Endometrium (tissue), 2 donors: ENCODE results near the gene BHMT2.

Source experiments
- FAIRE-seq: peaks from 2 replicates; lab custom pipeline; 2012; peaks lifted over from hg19 to GRCh38; lab: Jason Lieb, UNC
- donor health status: control.
- donor health status: control.

BHMT2 gene

GRCh38 chr5:79062436-79062835 lies 7.1 kb upstream of the BHMT2 start:
- no peak for FAIRE-seq

GRCh38 chr5:79070350-79070667 lies 742 bp downstream of the BHMT2 start:
- no peak for FAIRE-seq

GRCh38 chr5:79074641-79075040 lies 5.1 kb downstream of the BHMT2 start:
- FAIRE-seq, result no peak

GRCh38 chr5:79075646-79076426 lies 6.3 kb downstream of the BHMT2 start:
- no peak for FAIRE-seq

GRCh38 chr5:79076819-79077218 lies 7.3 kb downstream of the BHMT2 start:
- no peak for FAIRE-seq

GRCh38 chr5:79077680-79078365 lies 8.3 kb downstream of the BHMT2 start:
- no peak for FAIRE-seq

- no peak for FAIRE-seq
Measured at GRCh38 chr5:79080804-79081203, 11.2 kb downstream of the BHMT2 start.

GRCh38 chr5:79081779-79082178 lies 12.2 kb downstream of the BHMT2 start:
- FAIRE-seq, result no peak

GRCh38 chr5:79086116-79086515 lies 16.5 kb downstream of the BHMT2 start:
- no peak for FAIRE-seq

- no peak for FAIRE-seq
Measured at GRCh38 chr5:79088507-79088906, 18.9 kb downstream of the BHMT2 start.

GRCh38 chr5:79091064-79091463 lies 21.5 kb downstream of the BHMT2 start:
- FAIRE-seq, result no peak

- FAIRE-seq, result no peak
Measured at GRCh38 chr5:79093762-79094161, 24.2 kb downstream of the BHMT2 start.

- FAIRE-seq, result no peak
Measured at GRCh38 chr5:79105868-79106267, 36.3 kb downstream of the BHMT2 start.

GRCh38 chr5:79107020-79107796 lies 37.6 kb downstream of the BHMT2 start:
- FAIRE-seq, result no peak

GRCh38 chr5:79108086-79108485 lies 38.5 kb downstream of the BHMT2 start:
- no peak for FAIRE-seq

GRCh38 chr5:79108792-79109191 lies 39.2 kb downstream of the BHMT2 start:
- no peak for FAIRE-seq

GRCh38 chr5:79109527-79110492 lies 40.2 kb downstream of the BHMT2 start:
- no peak for FAIRE-seq

GRCh38 chr5:79111387-79111959 lies 41.9 kb downstream of the BHMT2 start, which contains the start of gene BHMT:
BHMT (plus strand) TSS chr5:79111809; CDS start chr5:79111886, 77 bp downstream.
- FAIRE-seq, result no peak

- no peak for FAIRE-seq
Measured at GRCh38 chr5:79111960-79112702, 42.6 kb downstream of the BHMT2 start.

- FAIRE-seq, result no peak
Measured at GRCh38 chr5:79112703-79113058, 43.1 kb downstream of the BHMT2 start.

- FAIRE-seq, result no peak
Measured at GRCh38 chr5:79119486-79119885, 49.9 kb downstream of the BHMT2 start.
